ENCODE measurements around the gene SUCLA2. TPM values are rescaled to one million over a fixed set of nuclear protein-coding genes. Genes with fewer than 3 reads are reported as not detected.

Gene SUCLA2
- total RNA-seq, 1 donor from 2014 or later: 160 TPM

DNA sequence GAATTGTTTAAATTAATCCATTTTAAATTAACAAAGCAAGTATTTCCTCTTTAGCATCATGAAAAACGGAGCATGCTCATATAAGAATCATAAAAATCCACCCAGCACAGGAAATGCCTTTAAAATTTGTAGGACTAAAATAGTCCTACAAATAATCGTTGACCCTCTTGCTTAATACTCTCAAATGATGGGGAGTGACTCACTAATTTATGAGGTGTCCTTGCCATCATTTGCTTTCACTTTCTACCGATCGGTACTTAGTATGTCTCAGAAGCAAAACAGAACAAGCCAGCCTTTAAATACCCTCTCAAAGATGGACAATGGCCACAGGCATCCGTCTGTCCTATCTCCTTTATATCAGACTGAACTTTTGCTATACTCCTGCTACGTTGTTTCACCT lies 97.2 kb downstream of the SUCLA2 start:
- Histone ChIP-seq H3K36me3 (no peaks in the 10 kb centered on the region), H3K4me3 (peak overlapping the region; percentile 40), H3K27me3 (ENCODE audit: low read depth) (no peaks in the 10 kb centered on the region), H3K27ac (replicated peaks) (no peak overlapping the region), H3K4me1 (no peaks in the 10 kb centered on the region), H3K9me3 (replicated peaks) (peaks cover 3% of the 10 kb centered on the region)
- TF ChIP-seq, protein P1, sequence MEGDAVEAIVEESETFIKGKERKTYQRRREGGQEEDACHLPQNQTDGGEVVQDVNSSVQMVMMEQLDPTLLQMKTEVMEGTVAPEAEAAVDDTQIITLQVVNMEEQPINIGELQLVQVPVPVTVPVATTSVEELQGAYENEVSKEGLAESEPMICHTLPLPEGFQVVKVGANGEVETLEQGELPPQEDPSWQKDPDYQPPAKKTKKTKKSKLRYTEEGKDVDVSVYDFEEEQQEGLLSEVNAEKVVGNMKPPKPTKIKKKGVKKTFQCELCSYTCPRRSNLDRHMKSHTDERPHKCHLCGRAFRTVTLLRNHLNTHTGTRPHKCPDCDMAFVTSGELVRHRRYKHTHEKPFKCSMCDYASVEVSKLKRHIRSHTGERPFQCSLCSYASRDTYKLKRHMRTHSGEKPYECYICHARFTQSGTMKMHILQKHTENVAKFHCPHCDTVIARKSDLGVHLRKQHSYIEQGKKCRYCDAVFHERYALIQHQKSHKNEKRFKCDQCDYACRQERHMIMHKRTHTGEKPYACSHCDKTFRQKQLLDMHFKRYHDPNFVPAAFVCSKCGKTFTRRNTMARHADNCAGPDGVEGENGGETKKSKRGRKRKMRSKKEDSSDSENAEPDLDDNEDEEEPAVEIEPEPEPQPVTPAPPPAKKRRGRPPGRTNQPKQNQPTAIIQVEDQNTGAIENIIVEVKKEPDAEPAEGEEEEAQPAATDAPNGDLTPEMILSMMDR (IDR thresholded peaks at IDR 0.05; ENCODE audit: borderline replicate concordance): no peak
- intact Hi-C loops (cut with micrococcal nuclease): no loop called here
- no peak for DNase-seq

DNA sequence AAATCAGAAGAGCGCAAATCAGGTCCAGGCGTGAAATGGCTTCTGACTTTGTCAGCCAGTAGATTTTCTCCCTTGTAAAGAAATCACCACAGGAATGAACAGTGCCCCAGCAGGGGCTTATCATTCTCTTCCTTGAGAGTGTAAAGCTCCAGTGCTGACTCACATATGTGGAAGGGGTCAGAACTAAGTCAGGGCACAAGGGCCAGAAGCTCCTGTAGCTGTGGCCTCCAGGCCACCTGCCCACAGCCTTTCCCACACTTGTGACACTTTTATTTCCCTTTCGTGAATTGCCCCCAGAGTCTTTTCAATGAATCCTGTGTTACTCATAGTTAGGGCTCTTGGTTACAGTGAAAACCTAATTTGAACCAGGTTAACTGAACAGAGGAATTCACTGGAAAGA lies 99.6 kb downstream of the SUCLA2 start:
- H3K4me3 ChIP-seq: no peak overlapping the region
- H3K27me3 ChIP-seq (ENCODE audit: low read depth): no peaks in the 10 kb centered on the region
- DNase-seq: no peak
- TF ChIP-seq, protein P1 (IDR thresholded peaks at IDR 0.05; ENCODE audit: borderline replicate concordance): no peak
- no peaks in the 10 kb centered on the region for H3K36me3 ChIP-seq
- H3K27ac ChIP-seq (replicated peaks): no peak overlapping the region
- peaks cover 3% of the 10 kb centered on the region for H3K9me3 ChIP-seq (replicated peaks)
- H3K4me1 ChIP-seq: no peaks in the 10 kb centered on the region
- intact Hi-C loops (cut with micrococcal nuclease): no loop called here

DNA sequence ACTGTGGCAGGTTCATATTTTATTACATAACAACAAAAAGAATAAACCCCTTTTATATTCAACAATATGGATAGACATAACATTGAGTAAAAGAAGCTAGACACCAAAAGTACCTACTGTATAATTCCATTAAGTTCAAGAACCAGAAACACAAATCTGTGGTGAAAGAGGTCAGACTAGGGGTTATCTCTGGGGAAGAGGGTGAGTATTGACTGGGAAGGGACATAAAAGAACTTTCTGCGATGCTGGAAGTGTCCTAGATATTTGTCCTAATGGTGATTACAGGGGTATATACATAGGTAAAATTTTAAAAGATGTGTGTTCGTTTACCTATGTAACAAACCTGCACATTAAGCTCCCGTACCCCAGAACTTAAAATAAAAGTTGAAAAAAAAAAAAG lies 103.0 kb downstream of the SUCLA2 start:
- H3K4me3 ChIP-seq: no peak overlapping the region
- H3K4me1 ChIP-seq: no peaks in the 10 kb centered on the region
- H3K9me3 ChIP-seq (replicated peaks): peaks cover 3% of the 10 kb centered on the region
- H3K36me3 ChIP-seq: peaks cover 6% of the 10 kb centered on the region
- H3K27ac ChIP-seq (replicated peaks): no peak overlapping the region
- no peaks in the 10 kb centered on the region for H3K27me3 ChIP-seq (ENCODE audit: low read depth)
- TF ChIP-seq, protein P1 (IDR thresholded peaks at IDR 0.05; ENCODE audit: borderline replicate concordance): no peak
- intact Hi-C loops (cut with micrococcal nuclease): no loop called here
- DNase-seq: no peak

DNA sequence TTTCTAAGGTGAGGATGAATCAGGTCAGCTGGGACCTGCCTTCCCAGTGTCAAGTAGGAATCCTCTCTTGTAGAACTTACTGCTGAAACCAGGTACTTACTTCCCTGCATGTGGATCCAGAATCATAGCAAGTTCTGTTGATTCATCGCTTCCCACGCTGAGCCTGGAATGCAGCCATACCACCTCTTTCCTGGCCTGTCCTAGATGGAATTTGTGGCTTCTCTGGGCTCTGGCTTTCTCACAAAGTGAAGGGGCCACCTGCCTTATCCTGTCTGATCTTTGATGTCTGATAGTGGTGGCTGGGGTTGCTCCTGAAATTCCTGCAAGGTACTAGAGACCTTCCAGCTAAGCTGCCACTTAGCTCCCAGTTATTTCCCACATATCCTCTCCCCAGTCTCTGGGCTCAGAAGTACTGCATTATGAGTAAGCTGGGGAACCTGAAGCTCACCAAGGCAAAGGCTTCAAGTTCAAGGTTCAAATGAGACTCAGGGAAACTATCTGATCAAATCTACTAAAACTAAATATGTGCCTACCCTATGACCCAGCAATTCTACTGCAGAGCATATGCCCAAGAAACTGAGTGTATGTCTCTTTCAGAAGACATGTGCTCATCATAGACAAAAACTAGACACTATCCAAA lies 103.5 kb downstream of the SUCLA2 start:
- Histone ChIP-seq H3K9me3 (replicated peaks) (peaks cover 3% of the 10 kb centered on the region), H3K4me3 (no peak overlapping the region), H3K27me3 (ENCODE audit: low read depth) (no peaks in the 10 kb centered on the region), H3K4me1 (no peaks in the 10 kb centered on the region), H3K36me3 (peaks cover 6% of the 10 kb centered on the region), H3K27ac (replicated peaks) (no peak overlapping the region)
- TF ChIP-seq, protein P1 (IDR thresholded peaks at IDR 0.05; ENCODE audit: borderline replicate concordance): no peak
- DNase-seq: no peak
- intact Hi-C loops (cut with micrococcal nuclease): no loop called here

DNA sequence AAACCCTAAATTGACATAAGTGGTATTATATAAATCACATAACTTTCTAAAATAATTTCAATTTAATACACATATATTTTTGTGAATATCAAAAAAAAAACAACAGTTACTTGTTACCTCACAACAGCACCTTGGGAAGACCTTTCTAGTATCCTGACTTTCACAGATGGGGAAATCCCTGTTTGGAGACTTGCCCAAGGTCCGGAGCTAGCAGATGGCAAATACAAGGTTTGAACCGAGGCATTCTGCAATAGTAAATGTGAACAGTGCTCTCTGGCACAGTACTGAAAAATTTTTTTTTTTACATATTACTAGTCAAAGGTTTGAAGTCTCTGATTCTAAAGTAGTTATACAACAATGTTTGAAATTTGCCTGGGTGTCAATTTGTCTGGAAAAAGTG lies 104.5 kb downstream of the SUCLA2 start:
- Histone ChIP-seq H3K4me1 (no peaks in the 10 kb centered on the region), H3K9me3 (replicated peaks) (peaks cover 3% of the 10 kb centered on the region), H3K27me3 (ENCODE audit: low read depth) (no peaks in the 10 kb centered on the region), H3K27ac (replicated peaks) (no peak overlapping the region), H3K36me3 (peaks cover 6% of the 10 kb centered on the region), H3K4me3 (no peak overlapping the region)
- intact Hi-C loops (cut with micrococcal nuclease): no loop called here
- no peak for DNase-seq
- TF ChIP-seq, protein P1 (IDR thresholded peaks at IDR 0.05; ENCODE audit: borderline replicate concordance): no peak

Measured in left ventricle myocardium inferior (tissue), 1 donor.